ENCODE results near the gene TEX11. TPM values are rescaled to one million over a fixed set of nuclear protein-coding genes. Genes with fewer than 3 reads are reported as not detected.
A peak's percentile ranks its signal among the peaks of the same experiment; 100 is the strongest.

The TEX11 gene
- total and polyA plus RNA-seq, 9 of the 15 experiments (the other 6 are each of a cell fraction or from before 2014, with no cell fraction given): 0.27 to 1.1 (median 0.45) TPM

DNA sequence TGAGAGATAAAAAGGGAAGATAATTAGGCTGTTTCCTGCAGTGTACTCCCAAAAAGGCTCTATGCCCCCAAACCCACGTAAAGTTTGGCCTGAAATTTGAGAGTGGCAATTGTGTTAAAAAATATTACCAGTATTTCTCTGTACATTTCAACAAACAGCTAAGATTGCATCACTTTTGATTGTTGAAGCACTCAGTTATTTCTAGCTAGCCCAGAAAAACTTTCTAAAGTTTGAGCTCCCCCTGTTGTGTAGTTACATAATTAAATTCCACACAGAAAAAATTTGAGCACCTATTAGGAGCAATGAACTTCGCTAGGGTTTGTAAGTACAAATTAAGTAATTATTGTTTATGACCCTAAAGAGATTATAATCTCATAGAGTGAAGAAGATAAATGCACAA lies 354.4 kb downstream of the TEX11 start:
- no peaks in the 10 kb centered on the region for H3K4me1 ChIP-seq (replicated peaks in 1 of 2; ENCODE audit: control insufficient read depth in 2 of 2, insufficient read depth in 2 of 2, low read length in 2 of 2)
- BruUV-seq (replicated peaks): no TSS peak
- H3K36me3 ChIP-seq (ENCODE audit: control insufficient read depth, insufficient read depth, low read length): no peaks in the 10 kb centered on the region
- peak; percentile 71 for ATAC-seq
- FAIRE-seq: no peak
- no peak overlapping the region for H3K27ac ChIP-seq (ENCODE audit: extremely low read depth, low read depth, low read length)
- H3K9ac ChIP-seq (ENCODE audit: insufficient read depth in 1 of 2, low read depth in 2 of 2, low read length in 2 of 2): no peak overlapping the region
- no peak overlapping the region for H3K4me3 ChIP-seq
- no peaks in the 10 kb centered on the region for H4K20me1 ChIP-seq (replicated peaks; ENCODE audit: control insufficient read depth, insufficient read depth, low read length)
- H3K9me1 ChIP-seq (ENCODE audit: control insufficient read depth, insufficient read depth, low read length): no peaks in the 10 kb centered on the region
- POLR2A ChIA-PET: no interaction called here
- peak in 2 of 4 experiments; percentile 1 to 3 for DNase-seq (ENCODE audit: extremely low read depth in 1 of 4, low spot score in 3 of 4)
- CTCF ChIA-PET (ENCODE audit: low intra/inter-chr PET ratio): no interaction called here
- 4% methylated on average over 2 of the region's 2 CpGs for WGBS (ENCODE audit: insufficient coverage, low coverage, missing lambda C conversion rate)
- H3K27me3 ChIP-seq (ENCODE audit: control insufficient read depth in 2 of 2, insufficient read depth in 2 of 2, low read length in 2 of 2): no peaks in the 10 kb centered on the region
- H2AFZ ChIP-seq (ENCODE audit: low read depth, low read length): no peak overlapping the region
- H3K9me3 ChIP-seq (replicated peaks; ENCODE audit: control insufficient read depth, insufficient read depth, low read depth, low read length): no peaks in the 10 kb centered on the region
- no peaks in the 10 kb centered on the region for H3K79me2 ChIP-seq (ENCODE audit: control insufficient read depth, insufficient read depth, low read length)
- in situ Hi-C loops (cut with MboI) (no loop called here), intact Hi-C loops (cut with micrococcal nuclease) (loop anchor here (1.0 kb wide), 1 partner anchor 100 kb away; no protein-coding TSS in a partner anchor)
- H3K4me2 ChIP-seq (ENCODE audit: insufficient read depth, low read length): no peak overlapping the region
- TF ChIP-seq KLF1 (tag; IDR thresholded peaks at IDR 0.05): no peak
- TF ChIP-seq RAD51 (IDR thresholded peaks at IDR 0.05; ENCODE audit: borderline replicate concordance, low read depth): no peak
- TF ChIP-seq, protein P1, sequence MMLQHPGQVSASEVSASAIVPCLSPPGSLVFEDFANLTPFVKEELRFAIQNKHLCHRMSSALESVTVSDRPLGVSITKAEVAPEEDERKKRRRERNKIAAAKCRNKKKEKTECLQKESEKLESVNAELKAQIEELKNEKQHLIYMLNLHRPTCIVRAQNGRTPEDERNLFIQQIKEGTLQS (IDR thresholded peaks at IDR 0.05): peak; percentile 86
- TF ChIP-seq, protein P1 (CRISPR knock-in tag; conservative IDR thresholded peaks at IDR 0.05): no peak
- peak; percentile 34 to 55 for TF ChIP-seq RAD21 (CRISPR knock-in tag; conservative IDR thresholded peaks at IDR 0.05 in 1 of 2, IDR thresholded peaks at IDR 0.05 in 1 of 2)
- TF ChIP-seq ZNF253 (CRISPR knock-in tag; conservative IDR thresholded peaks at IDR 0.05): no peak
- TF ChIP-seq CEBPG (CRISPR knock-in tag; IDR thresholded peaks at IDR 0.05): peak; percentile 70; the same call in 1 of the 2 replicates
- TF ChIP-seq CEBPG (tag; conservative IDR thresholded peaks at IDR 0.05 in 1 of 2, IDR thresholded peaks at IDR 0.05 in 1 of 2): peak; percentile 86 to 93; a peak in 3 of 4 replicates
- TF ChIP-seq, protein P2, sequence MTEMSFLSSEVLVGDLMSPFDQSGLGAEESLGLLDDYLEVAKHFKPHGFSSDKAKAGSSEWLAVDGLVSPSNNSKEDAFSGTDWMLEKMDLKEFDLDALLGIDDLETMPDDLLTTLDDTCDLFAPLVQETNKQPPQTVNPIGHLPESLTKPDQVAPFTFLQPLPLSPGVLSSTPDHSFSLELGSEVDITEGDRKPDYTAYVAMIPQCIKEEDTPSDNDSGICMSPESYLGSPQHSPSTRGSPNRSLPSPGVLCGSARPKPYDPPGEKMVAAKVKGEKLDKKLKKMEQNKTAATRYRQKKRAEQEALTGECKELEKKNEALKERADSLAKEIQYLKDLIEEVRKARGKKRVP (CRISPR knock-in tag; IDR thresholded peaks at IDR 0.05): peak; percentile 73; the same call in 1 of the 2 replicates
- TF ChIP-seq POLR2AphosphoS5 (IDR thresholded peaks at IDR 0.05; ENCODE audit: control insufficient read depth, insufficient read depth, low read depth, low read length): no peak
- no peak for TF ChIP-seq RBM14 (IDR thresholded peaks at IDR 0.05; ENCODE audit: borderline replicate concordance, insufficient read depth, low read depth, low read length)
- no peak for TF ChIP-seq TEAD4 (IDR thresholded peaks at IDR 0.05; ENCODE audit: low read length)
- TF ChIP-seq TEAD4 (CRISPR knock-in tag; IDR thresholded peaks at IDR 0.05; ENCODE audit: borderline replicate concordance): no peak
- TF ChIP-seq, protein P3, sequence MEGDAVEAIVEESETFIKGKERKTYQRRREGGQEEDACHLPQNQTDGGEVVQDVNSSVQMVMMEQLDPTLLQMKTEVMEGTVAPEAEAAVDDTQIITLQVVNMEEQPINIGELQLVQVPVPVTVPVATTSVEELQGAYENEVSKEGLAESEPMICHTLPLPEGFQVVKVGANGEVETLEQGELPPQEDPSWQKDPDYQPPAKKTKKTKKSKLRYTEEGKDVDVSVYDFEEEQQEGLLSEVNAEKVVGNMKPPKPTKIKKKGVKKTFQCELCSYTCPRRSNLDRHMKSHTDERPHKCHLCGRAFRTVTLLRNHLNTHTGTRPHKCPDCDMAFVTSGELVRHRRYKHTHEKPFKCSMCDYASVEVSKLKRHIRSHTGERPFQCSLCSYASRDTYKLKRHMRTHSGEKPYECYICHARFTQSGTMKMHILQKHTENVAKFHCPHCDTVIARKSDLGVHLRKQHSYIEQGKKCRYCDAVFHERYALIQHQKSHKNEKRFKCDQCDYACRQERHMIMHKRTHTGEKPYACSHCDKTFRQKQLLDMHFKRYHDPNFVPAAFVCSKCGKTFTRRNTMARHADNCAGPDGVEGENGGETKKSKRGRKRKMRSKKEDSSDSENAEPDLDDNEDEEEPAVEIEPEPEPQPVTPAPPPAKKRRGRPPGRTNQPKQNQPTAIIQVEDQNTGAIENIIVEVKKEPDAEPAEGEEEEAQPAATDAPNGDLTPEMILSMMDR (IDR thresholded peaks at IDR 0.05 in 2 of 3, conservative IDR thresholded peaks at IDR 0.05 in 1 of 3; ENCODE audit: insufficient read depth in 2 of 3, low read depth in 1 of 3, low read length in 3 of 3): peak in 1 of 3 experiments; percentile 38; a peak in 1 of 6 replicates
- no peak for TF ChIP-seq CAMTA2 (CRISPR knock-in tag; conservative IDR thresholded peaks at IDR 0.05)
- TF ChIP-seq, protein P4, sequence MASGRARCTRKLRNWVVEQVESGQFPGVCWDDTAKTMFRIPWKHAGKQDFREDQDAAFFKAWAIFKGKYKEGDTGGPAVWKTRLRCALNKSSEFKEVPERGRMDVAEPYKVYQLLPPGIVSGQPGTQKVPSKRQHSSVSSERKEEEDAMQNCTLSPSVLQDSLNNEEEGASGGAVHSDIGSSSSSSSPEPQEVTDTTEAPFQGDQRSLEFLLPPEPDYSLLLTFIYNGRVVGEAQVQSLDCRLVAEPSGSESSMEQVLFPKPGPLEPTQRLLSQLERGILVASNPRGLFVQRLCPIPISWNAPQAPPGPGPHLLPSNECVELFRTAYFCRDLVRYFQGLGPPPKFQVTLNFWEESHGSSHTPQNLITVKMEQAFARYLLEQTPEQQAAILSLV (tag; IDR thresholded peaks at IDR 0.05): 0 out of 2 replicates have a peak, but pooled peaks have one; percentile 28

All from K562 (cell line).